GM12873 (cell line): ENCODE data around the gene ZNF695.

Experiments used
- TF ChIP-seq, protein P1 (sequence below): IDR thresholded peaks from 2 replicates; pipeline ENCODE4 v1.5.1; 2012; ENCODE audit warnings: low read depth, mild to moderate bottlenecking, moderate library complexity, low read length, control low read depth; ENCODE audit not compliant: insufficient read depth; ENCODE audit errors: missing control alignments

ZNF695 gene

DNA sequence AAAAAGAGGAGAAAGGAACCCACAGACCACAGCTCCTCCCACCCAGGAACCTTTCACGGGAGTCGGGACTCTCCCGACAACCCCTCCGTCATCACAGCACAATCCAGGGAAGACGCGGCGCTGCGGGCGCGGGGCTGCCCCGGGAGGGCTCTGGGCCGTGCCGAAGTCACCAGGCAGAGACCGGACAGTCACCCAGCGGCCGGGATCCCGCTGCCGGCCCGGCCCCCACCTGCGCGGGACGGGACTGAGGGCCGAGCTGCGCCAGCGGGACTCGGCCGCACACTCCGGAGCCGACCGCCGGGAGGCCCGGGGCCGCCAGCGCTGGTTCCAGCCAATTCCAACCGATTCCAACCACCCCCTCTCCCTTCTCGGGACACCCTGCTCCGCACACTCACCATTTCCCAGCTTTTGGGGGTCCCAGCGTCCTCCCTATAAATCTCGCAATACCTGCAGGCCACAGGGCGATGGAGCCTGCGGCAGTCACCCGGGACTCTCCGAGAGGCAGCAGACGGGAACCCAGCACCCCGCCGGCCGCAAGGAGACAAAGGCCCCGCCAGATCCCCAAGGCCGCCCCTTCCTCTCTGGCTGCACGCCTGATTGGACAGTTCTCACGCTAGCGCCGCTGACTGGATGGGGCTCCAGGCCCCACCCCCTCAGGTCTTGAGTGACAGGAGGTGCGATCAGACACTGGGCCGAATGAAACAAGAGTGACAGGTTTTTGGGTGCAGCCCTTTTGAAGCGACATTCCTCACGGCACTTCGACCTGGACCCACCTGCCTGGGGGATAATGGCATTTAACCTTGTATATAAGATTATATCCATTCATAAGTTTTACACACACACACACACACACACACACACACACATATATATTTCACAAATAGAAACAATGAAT is at the start of gene ZNF695:
Gene ZNF695, minus strand, starts transcription at position 547 of the 895 bp plus-strand sequence. Its CDS starts 149 bp downstream, at position 398.
- TF ChIP-seq, protein P1, sequence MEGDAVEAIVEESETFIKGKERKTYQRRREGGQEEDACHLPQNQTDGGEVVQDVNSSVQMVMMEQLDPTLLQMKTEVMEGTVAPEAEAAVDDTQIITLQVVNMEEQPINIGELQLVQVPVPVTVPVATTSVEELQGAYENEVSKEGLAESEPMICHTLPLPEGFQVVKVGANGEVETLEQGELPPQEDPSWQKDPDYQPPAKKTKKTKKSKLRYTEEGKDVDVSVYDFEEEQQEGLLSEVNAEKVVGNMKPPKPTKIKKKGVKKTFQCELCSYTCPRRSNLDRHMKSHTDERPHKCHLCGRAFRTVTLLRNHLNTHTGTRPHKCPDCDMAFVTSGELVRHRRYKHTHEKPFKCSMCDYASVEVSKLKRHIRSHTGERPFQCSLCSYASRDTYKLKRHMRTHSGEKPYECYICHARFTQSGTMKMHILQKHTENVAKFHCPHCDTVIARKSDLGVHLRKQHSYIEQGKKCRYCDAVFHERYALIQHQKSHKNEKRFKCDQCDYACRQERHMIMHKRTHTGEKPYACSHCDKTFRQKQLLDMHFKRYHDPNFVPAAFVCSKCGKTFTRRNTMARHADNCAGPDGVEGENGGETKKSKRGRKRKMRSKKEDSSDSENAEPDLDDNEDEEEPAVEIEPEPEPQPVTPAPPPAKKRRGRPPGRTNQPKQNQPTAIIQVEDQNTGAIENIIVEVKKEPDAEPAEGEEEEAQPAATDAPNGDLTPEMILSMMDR, result no peak

DNA sequence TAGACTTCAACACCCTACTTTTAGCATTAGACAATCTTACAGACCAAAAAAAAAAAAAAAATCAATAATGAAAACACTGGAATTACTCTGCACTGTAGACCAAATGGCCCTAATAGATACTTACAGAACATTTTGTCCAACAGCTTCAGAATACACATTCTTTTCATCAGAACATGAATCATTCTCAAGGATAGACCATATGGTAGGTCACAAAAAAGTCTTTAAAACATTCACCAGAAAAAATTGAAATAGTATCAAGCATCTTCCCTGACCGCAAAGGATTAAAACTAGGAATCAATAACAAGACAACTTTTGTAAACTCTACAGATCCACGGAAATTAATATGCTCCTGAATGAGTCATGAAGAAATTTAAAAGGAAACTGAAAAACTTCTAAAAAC is 48.2 kb upstream of the ZNF695 start:
- TF ChIP-seq, protein P1, result no peak

GRCh38 chr1:247054992-247055415 is 47.1 kb upstream of the ZNF695 start:
- TF ChIP-seq, protein P1, result no peak

DNA sequence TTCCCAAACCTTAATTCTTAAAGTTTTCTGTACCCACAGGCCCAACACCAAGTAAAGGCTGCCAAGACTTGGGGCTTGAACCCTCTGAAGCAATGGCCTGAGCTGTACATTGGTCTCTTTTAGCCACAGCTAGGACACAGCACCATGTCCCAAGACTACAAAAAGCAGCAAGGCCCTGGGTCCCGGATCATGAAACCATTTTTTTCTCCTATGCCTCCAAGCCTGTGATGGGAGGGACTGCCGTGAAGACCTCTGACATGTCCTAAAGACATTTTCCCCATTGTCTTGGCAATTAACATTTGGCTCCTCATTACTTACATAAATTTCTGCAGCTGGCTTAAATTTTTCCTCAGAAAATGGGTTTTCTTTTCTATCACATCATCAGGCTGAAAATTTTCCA is 39.8 kb upstream of the ZNF695 start:
- TF ChIP-seq, protein P1, result no peak

GRCh38 chr1:247047260-247047659 is 39.4 kb upstream of the ZNF695 start:
- TF ChIP-seq, protein P1, result no peak

GRCh38 chr1:247043406-247043805 is 35.5 kb upstream of the ZNF695 start:
- TF ChIP-seq, protein P1, result no peak

DNA sequence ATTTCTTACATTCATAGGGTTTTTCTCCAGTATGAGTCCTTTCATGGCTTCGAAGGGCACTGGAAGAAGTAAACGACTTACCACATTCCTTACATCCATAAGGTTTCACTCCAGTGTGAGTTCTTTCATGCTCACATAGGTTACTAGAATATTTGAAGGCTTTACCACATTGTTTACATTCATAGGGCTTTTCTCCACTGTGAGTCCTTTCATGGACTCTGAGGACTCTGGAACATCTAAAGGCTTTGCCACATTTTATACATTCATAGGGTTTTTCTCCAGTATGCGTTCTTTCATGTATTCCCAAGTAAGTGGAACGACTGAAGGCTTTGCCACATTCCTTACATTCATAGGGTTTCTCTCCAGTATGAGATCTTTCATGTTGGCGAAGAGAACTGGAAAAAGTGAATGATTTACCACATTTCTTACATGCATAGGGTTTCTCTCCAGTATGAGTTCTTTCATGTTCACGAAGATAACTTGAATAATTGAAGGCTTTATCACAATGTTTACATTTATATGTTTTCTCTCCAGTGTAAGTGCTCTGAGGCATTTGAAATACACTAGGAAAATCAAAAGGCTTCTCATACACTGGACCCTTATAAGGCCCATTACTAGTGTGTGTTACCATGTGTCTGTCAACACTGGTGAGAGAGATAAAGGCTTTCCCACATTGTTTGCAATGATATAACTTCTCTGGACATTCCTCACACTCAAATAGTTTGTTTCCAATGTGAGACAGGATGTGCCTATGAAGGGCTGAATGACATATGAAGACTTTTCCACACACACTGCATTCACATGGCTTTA is 29.9 kb upstream of the ZNF695 start:
- TF ChIP-seq, protein P1, result no peak
